Sigmoid colon (tissue), 4 donors: ENCODE data around the gene MAP2.

Source experiments
- CTCF ChIP-seq, 4 experiments: fragments of 450-650 bp in 3 of 4; fragments of 200-600 bp in 1 of 4; IDR thresholded peaks; one replicate each; pipeline ENCODE4 v1.5.1; 2016 to 2019; ENCODE audit warnings: antibody characterized with exemption in 4 of 4, mild to moderate bottlenecking in 3 of 4, moderate library complexity in 2 of 4
- EP300 ChIP-seq, 4 donors: sonication (generic); formaldehyde crosslinking; IDR thresholded peaks; one replicate each; pipeline ENCODE4 v1.6.1; 2017; ENCODE audit warnings: antibody characterized with exemption in 4 of 4
- POLR2A ChIP-seq, 2 donors: fragments of 450-650 bp; IDR thresholded peaks; one replicate each; pipeline ENCODE4 v1.6.1; 2016; ENCODE audit warnings: antibody characterized with exemption in 2 of 2, mild to moderate bottlenecking in 2 of 2, moderate library complexity in 2 of 2
- POLR2AphosphoS5 ChIP-seq, 4 donors: sonication (generic); formaldehyde crosslinking; IDR thresholded peaks; one replicate each; pipeline ENCODE4 v1.6.1; 2017; ENCODE audit warnings: antibody characterized with exemption in 4 of 4

GRCh38 chr2:209468846-209469245, 45.0 kb downstream of the MAP2 start:
- TF ChIP-seq CTCF (IDR thresholded peaks at IDR 0.05) (no peak), EP300 (IDR thresholded peaks at IDR 0.05) (no peak), POLR2AphosphoS5 (IDR thresholded peaks at IDR 0.05) (no peak), POLR2A (IDR thresholded peaks at IDR 0.05) (no peak)
